H1 (cell line): ENCODE data around the gene ITGAE. TPM values are rescaled to one million over a fixed set of nuclear protein-coding genes. Genes with fewer than 3 reads are reported as not detected.

Experiments used
- ATF2 ChIP-seq: IDR thresholded peaks from 2 replicates; pipeline ENCODE4 v1.6.1; 2012; ENCODE audit warnings: low read length, inconsistent platforms
- CHD1 ChIP-seq: IDR thresholded peaks from 2 replicates; pipeline ENCODE4 v1.6.1; 2012; ENCODE audit warnings: low read depth, low read length, improper control_type of control experiment
- KDM1A ChIP-seq: fragments of 200-600, 300-600 bp; sonication (generic); IDR thresholded peaks from 2 replicates; pipeline ENCODE4 v1.7.1; 2016; ENCODE audit warnings: mild to moderate bottlenecking, low read length, borderline replicate concordance
- MAFK ChIP-seq: IDR thresholded peaks from 2 replicates; pipeline ENCODE4 v1.6.1; 2012; ENCODE audit warnings: low read depth, mild to moderate bottlenecking, improper control_type of control experiment, low read length
- PHF8 ChIP-seq: fragments of 200-600 bp; sonication (generic); conservative IDR thresholded peaks from 2 replicates; pipeline ENCODE4 v1.7.1; 2012; ENCODE audit warnings: low read depth, mild to moderate bottlenecking, inconsistent platforms, low read length, moderate library complexity
- RAD21 ChIP-seq, 2 experiments: IDR thresholded peaks in 1 of 2; conservative IDR thresholded peaks in 1 of 2; 2 replicates each; pipeline ENCODE4 v1.6.1; 2011; ENCODE audit warnings: low read depth in 2 of 2, low read length in 2 of 2, improper control_type of control experiment in 1 of 2, inconsistent platforms in 1 of 2, mild to moderate bottlenecking in 1 of 2, moderate library complexity in 1 of 2
- TAF1 ChIP-seq: IDR thresholded peaks from 2 replicates; pipeline ENCODE4 v1.6.1; 2011; ENCODE audit warnings: mild to moderate bottlenecking, low read depth, low read length
- ZNF274 ChIP-seq: IDR thresholded peaks from 2 replicates; pipeline ENCODE4 v1.7.0; 2012; ENCODE audit warnings: low read length, borderline replicate concordance; ENCODE audit errors: extremely low read depth
- polyA plus RNA-seq, 7 experiments: library from polyadenylated mRNA; depleted of rRNA in 3 of 7; stranded (reverse) in 5 of 7; unstranded in 2 of 7; fragments of >200 nt in 5 of 7; fragments of 200-250 nt in 2 of 7; gene quantifications; 1 replicate in 5 of 7; 2 replicates in 1 of 7; 4 replicates in 1 of 7; pipeline versions ENCODE4 v1.2.1 to v1.2.3, GENCODE V29; 2011 to 2013; ENCODE audit warnings: missing spikeins in 2 of 7, mixed read lengths in 2 of 7
- total RNA-seq: library from RNA; stranded (reverse); fragmentation: NEBNext Ultra II Directional; extraction: Animal tissue kit (Norgen Biotek cat#: 25700); gene quantifications from 2 replicates; pipeline ENCODE4 v1.2.1, GENCODE V29; 2021
- TF ChIP-seq, protein P1 (sequence below): fragments of 300-600 bp; sonication (generic); IDR thresholded peaks from 2 replicates; pipeline ENCODE4 v1.7.1; 2012; ENCODE audit warnings: low read length, moderate library complexity, mild to moderate bottlenecking, inconsistent platforms; ENCODE audit not compliant: insufficient replicate concordance

The ITGAE gene
- total and polyA plus RNA-seq, 2 of the 8 experiments (the other 6 are each of a cell fraction or from before 2014, with no cell fraction given) = 23.2 to 43.1 TPM

- TF ChIP-seq, protein P1, sequence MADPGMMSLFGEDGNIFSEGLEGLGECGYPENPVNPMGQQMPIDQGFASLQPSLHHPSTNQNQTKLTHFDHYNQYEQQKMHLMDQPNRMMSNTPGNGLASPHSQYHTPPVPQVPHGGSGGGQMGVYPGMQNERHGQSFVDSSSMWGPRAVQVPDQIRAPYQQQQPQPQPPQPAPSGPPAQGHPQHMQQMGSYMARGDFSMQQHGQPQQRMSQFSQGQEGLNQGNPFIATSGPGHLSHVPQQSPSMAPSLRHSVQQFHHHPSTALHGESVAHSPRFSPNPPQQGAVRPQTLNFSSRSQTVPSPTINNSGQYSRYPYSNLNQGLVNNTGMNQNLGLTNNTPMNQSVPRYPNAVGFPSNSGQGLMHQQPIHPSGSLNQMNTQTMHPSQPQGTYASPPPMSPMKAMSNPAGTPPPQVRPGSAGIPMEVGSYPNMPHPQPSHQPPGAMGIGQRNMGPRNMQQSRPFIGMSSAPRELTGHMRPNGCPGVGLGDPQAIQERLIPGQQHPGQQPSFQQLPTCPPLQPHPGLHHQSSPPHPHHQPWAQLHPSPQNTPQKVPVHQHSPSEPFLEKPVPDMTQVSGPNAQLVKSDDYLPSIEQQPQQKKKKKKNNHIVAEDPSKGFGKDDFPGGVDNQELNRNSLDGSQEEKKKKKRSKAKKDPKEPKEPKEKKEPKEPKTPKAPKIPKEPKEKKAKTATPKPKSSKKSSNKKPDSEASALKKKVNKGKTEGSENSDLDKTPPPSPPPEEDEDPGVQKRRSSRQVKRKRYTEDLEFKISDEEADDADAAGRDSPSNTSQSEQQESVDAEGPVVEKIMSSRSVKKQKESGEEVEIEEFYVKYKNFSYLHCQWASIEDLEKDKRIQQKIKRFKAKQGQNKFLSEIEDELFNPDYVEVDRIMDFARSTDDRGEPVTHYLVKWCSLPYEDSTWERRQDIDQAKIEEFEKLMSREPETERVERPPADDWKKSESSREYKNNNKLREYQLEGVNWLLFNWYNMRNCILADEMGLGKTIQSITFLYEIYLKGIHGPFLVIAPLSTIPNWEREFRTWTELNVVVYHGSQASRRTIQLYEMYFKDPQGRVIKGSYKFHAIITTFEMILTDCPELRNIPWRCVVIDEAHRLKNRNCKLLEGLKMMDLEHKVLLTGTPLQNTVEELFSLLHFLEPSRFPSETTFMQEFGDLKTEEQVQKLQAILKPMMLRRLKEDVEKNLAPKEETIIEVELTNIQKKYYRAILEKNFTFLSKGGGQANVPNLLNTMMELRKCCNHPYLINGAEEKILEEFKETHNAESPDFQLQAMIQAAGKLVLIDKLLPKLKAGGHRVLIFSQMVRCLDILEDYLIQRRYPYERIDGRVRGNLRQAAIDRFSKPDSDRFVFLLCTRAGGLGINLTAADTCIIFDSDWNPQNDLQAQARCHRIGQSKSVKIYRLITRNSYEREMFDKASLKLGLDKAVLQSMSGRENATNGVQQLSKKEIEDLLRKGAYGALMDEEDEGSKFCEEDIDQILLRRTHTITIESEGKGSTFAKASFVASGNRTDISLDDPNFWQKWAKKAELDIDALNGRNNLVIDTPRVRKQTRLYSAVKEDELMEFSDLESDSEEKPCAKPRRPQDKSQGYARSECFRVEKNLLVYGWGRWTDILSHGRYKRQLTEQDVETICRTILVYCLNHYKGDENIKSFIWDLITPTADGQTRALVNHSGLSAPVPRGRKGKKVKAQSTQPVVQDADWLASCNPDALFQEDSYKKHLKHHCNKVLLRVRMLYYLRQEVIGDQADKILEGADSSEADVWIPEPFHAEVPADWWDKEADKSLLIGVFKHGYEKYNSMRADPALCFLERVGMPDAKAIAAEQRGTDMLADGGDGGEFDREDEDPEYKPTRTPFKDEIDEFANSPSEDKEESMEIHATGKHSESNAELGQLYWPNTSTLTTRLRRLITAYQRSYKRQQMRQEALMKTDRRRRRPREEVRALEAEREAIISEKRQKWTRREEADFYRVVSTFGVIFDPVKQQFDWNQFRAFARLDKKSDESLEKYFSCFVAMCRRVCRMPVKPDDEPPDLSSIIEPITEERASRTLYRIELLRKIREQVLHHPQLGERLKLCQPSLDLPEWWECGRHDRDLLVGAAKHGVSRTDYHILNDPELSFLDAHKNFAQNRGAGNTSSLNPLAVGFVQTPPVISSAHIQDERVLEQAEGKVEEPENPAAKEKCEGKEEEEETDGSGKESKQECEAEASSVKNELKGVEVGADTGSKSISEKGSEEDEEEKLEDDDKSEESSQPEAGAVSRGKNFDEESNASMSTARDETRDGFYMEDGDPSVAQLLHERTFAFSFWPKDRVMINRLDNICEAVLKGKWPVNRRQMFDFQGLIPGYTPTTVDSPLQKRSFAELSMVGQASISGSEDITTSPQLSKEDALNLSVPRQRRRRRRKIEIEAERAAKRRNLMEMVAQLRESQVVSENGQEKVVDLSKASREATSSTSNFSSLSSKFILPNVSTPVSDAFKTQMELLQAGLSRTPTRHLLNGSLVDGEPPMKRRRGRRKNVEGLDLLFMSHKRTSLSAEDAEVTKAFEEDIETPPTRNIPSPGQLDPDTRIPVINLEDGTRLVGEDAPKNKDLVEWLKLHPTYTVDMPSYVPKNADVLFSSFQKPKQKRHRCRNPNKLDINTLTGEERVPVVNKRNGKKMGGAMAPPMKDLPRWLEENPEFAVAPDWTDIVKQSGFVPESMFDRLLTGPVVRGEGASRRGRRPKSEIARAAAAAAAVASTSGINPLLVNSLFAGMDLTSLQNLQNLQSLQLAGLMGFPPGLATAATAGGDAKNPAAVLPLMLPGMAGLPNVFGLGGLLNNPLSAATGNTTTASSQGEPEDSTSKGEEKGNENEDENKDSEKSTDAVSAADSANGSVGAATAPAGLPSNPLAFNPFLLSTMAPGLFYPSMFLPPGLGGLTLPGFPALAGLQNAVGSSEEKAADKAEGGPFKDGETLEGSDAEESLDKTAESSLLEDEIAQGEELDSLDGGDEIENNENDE = no peak
- TF ChIP-seq MAFK (no peak), TAF1 (no peak), PHF8 (no peak), ATF2 (no peak), CHD1 (no peak), RAD21 (IDR thresholded peaks at IDR 0.05 in 1 of 2, conservative IDR thresholded peaks at IDR 0.05 in 1 of 2; ENCODE audit: low read depth in 2 of 2, low read length in 2 of 2) (no peak; a peak in 1 of 4 replicates), ZNF274 (no peak), KDM1A (no peak)
Measured at GRCh38 chr17:3815925-3816324, 14.9 kb upstream of the ITGAE start (continued).
